ENCODE results near the gene ZSWIM7.

The ZSWIM7 gene

GRCh38 chr17:15928286-15928785 is 71.2 kb downstream of the ZSWIM7 start:
- peak; percentile 43 for DNase-seq
